GM23248 (cell line): ENCODE measurements around the gene KCNS1. TPM values are rescaled to one million over a fixed set of nuclear protein-coding genes. Genes with fewer than 3 reads are reported as not detected.

Experiments used
- DNase-seq: peaks from one replicate; pipeline ENCODE4 v3.0.0-alpha.2; 2015
- H2AFZ ChIP-seq: fragments of 200-600 bp; sonication (generic); 2 replicates; pipeline ENCODE4 v1.6.1; 2016; ENCODE audit warnings: antibody characterized with exemption
- H3F3A ChIP-seq: fragments of 200-600 bp; sonication (generic); 2 replicates; pipeline ENCODE4 v1.6.1; 2016; ENCODE audit warnings: mild to moderate bottlenecking, antibody characterized with exemption, mixed run types; ENCODE audit not compliant: insufficient read depth
- H3K27ac ChIP-seq: fragments of 200-600 bp; sonication (generic); 2 replicates; pipeline ENCODE4 v1.5.1; 2016; ENCODE audit warnings: mild to moderate bottlenecking
- H3K27me3 ChIP-seq: fragments of 200-600 bp; sonication (generic); replicated peaks from 2 replicates; pipeline ENCODE4 v1.6.1; 2016; ENCODE audit warnings: mild to moderate bottlenecking; ENCODE audit not compliant: insufficient read depth
- H3K36me3 ChIP-seq: fragments of 200-600 bp; sonication (generic); 2 replicates; pipeline ENCODE4 v1.6.1; 2016; ENCODE audit warnings: low read depth, mild to moderate bottlenecking
- H3K4me1 ChIP-seq: fragments of 200-600 bp; sonication (generic); 2 replicates; pipeline ENCODE4 v1.6.1; 2016; ENCODE audit warnings: mild to moderate bottlenecking; ENCODE audit not compliant: insufficient read depth
- H3K4me2 ChIP-seq: fragments of 200-600 bp; sonication (generic); one replicate; pipeline ENCODE4 v1.6.1; 2016; ENCODE audit warnings: mild to moderate bottlenecking; ENCODE audit not compliant: unreplicated experiment
- H3K4me3 ChIP-seq: fragments of 200-600 bp; sonication (generic); 2 replicates; pipeline ENCODE4 v1.5.1; 2016; ENCODE audit warnings: mild to moderate bottlenecking
- H3K79me2 ChIP-seq: fragments of 200-600 bp; sonication (generic); 2 replicates; pipeline ENCODE4 v1.6.1; 2016; ENCODE audit warnings: mild to moderate bottlenecking; ENCODE audit not compliant: insufficient read depth
- H3K9ac ChIP-seq: fragments of 200-600 bp; sonication (generic); 2 replicates; pipeline ENCODE4 v1.6.1; 2016; ENCODE audit warnings: mild to moderate bottlenecking
- H3K9me2 ChIP-seq: fragments of 200-600 bp; sonication (generic); 2 replicates; pipeline ENCODE4 v1.6.1; 2016; ENCODE audit warnings: mixed run types, mild to moderate bottlenecking, moderate library complexity; ENCODE audit not compliant: insufficient read depth
- H3K9me3 ChIP-seq: fragments of 200-600 bp; sonication (generic); one replicate; pipeline ENCODE4 v1.6.1; 2017; ENCODE audit warnings: low read depth
- H4K20me1 ChIP-seq: fragments of 200-600 bp; sonication (generic); 2 replicates; pipeline ENCODE4 v1.6.0; 2016; ENCODE audit not compliant: insufficient read depth
- EZH2 ChIP-seq: fragments of 200-600 bp; sonication (generic); IDR thresholded peaks from 2 replicates; pipeline ENCODE4 v1.6.1; 2018; ENCODE audit warnings: antibody characterized with exemption, mild to moderate bottlenecking; ENCODE audit not compliant: insufficient read depth, poor library complexity, severe bottlenecking
- EZH2phosphoT487 ChIP-seq: fragments of 200-600 bp; sonication (generic); IDR thresholded peaks from 2 replicates; pipeline ENCODE4 v1.6.1; 2018; ENCODE audit warnings: antibody characterized with exemption, moderate library complexity, mild to moderate bottlenecking, low read depth; ENCODE audit not compliant: insufficient read depth
- WGBS, 2 experiments: methylation state at CpG; one replicate each; pipeline ENCODE4 v1.1.6; 2015 to 2017; ENCODE audit warnings: low lambda C conversion rate in 2 of 2, low coverage in 1 of 2; ENCODE audit errors: missing lambda C conversion rate in 2 of 2; 5-methylcytosine and 5-hydroxymethylcytosine counted together
- in situ Hi-C: fragments of 300-500 bp; cut with MboI; formaldehyde crosslinking; loops from 2 replicates; pipeline ENCODE4 v1.15.0; 2020
- polyA plus RNA-seq: library from polyadenylated mRNA; unstranded; fragments of >200 nt; fragmentation: Nextera tagmentation; extraction: Ambion mirVana; gene quantifications from 2 replicates; pipeline ENCODE4 v1.2.1, GENCODE V29; 2016
- total RNA-seq: library from RNA; depleted of rRNA; stranded (reverse); fragments of >200 nt; shearing (Covaris generic); gene quantifications from 2 replicates; pipeline ENCODE4 v1.2.3, GENCODE V29; 2014

KCNS1 gene
- total and polyA plus RNA-seq, 2 experiments from 2014 or later: 0.11 to 0.55 TPM

GRCh38 chr20:45070932-45071632 lies 29.8 kb downstream of the KCNS1 start:
- H3F3A ChIP-seq: peaks cover 20% of the 10 kb centered on the region
- H3K4me2 ChIP-seq: no peak overlapping the region
- H3K9me2 ChIP-seq: no peaks in the 10 kb centered on the region
- H3K4me3 ChIP-seq: no peak overlapping the region
- no peak overlapping the region for H3K9ac ChIP-seq
- 88% methylated on average over 6 of the region's 6 CpGs for WGBS, 2 experiments
- TF ChIP-seq EZH2phosphoT487 (no peak), EZH2 (no peak)
- H3K4me1 ChIP-seq: peaks cover 24% of the 10 kb centered on the region
- H4K20me1 ChIP-seq: no peaks in the 10 kb centered on the region
- no peak overlapping the region for H2AFZ ChIP-seq
- DNase-seq: peak; percentile 28
- peaks cover 48% of the 10 kb centered on the region for H3K79me2 ChIP-seq
- in situ Hi-C loops: no loop called here
- no peaks in the 10 kb centered on the region for H3K9me3 ChIP-seq
- no peak overlapping the region for H3K27ac ChIP-seq
- H3K36me3 ChIP-seq: no peaks in the 10 kb centered on the region; the same call in 1 of the 2 replicates
- H3K27me3 ChIP-seq: no peaks in the 10 kb centered on the region

- Histone ChIP-seq H3K79me2 (peaks cover 66% of the 10 kb centered on the region), H3F3A (peaks cover 20% of the 10 kb centered on the region), H3K27ac (no peak overlapping the region), H3K4me1 (peaks cover 40% of the 10 kb centered on the region), H3K9me3 (no peaks in the 10 kb centered on the region), H4K20me1 (no peaks in the 10 kb centered on the region), H3K27me3 (no peaks in the 10 kb centered on the region), H3K9me2 (no peaks in the 10 kb centered on the region), H2AFZ (no peak overlapping the region), H3K36me3 (no peaks in the 10 kb centered on the region; the same call in 1 of the 2 replicates), H3K4me3 (no peak overlapping the region), H3K4me2 (no peak overlapping the region), H3K9ac (no peak overlapping the region)
- in situ Hi-C loops: no loop called here
- TF ChIP-seq EZH2 (no peak), EZH2phosphoT487 (no peak)
- 98 to 100% methylated on average over 1 of the region's 1 CpG for WGBS, 2 experiments
- no peak for DNase-seq
These were observed 31.7 kb downstream of the KCNS1 start for GRCh38 chr20:45069261-45069660.

GRCh38 chr20:45067558-45067957 lies 33.4 kb downstream of the KCNS1 start:
- Histone ChIP-seq H3K27ac (peak overlapping the region; percentile 36), H2AFZ (no peak overlapping the region)
- DNase-seq: peak; percentile 49

GRCh38 chr20:45067087-45067486 lies 33.8 kb downstream of the KCNS1 start:
- in situ Hi-C loops: no loop called here
- H4K20me1 ChIP-seq: no peaks in the 10 kb centered on the region
- TF ChIP-seq EZH2phosphoT487: no peak
- no peaks in the 10 kb centered on the region for H3K36me3 ChIP-seq
- H3K27me3 ChIP-seq: no peaks in the 10 kb centered on the region
- peak overlapping the region; percentile 19 for H3K4me2 ChIP-seq
- peak overlapping the region; percentile 36 for H3K27ac ChIP-seq
- H3F3A ChIP-seq: peaks cover 20% of the 10 kb centered on the region
- DNase-seq: no peak
- no peak overlapping the region for H3K4me3 ChIP-seq
- H3K79me2 ChIP-seq: peaks cover 66% of the 10 kb centered on the region
- no peak overlapping the region for H3K9ac ChIP-seq
- no peak overlapping the region for H2AFZ ChIP-seq
- no peaks in the 10 kb centered on the region for H3K9me2 ChIP-seq
- 81% methylated on average over 4 of the region's 4 CpGs for WGBS, 2 experiments
- H3K9me3 ChIP-seq: no peaks in the 10 kb centered on the region
- H3K4me1 ChIP-seq: peaks cover 46% of the 10 kb centered on the region

More at GRCh38 chr20:45067558-45067957, 33.4 kb downstream of the KCNS1 start:
- Histone ChIP-seq H3K9me3 (no peaks in the 10 kb centered on the region), H4K20me1 (no peaks in the 10 kb centered on the region), H3F3A (peaks cover 20% of the 10 kb centered on the region), H3K27me3 (no peaks in the 10 kb centered on the region), H3K9ac (no peak overlapping the region), H3K9me2 (no peaks in the 10 kb centered on the region), H3K4me1 (peaks cover 42% of the 10 kb centered on the region), H3K4me3 (no peak overlapping the region), H3K79me2 (peaks cover 71% of the 10 kb centered on the region), H3K36me3 (no peaks in the 10 kb centered on the region; the same call in 1 of the 2 replicates), H3K4me2 (peak overlapping the region; percentile 19)
- in situ Hi-C loops: no loop called here
- TF ChIP-seq EZH2phosphoT487: no peak
- no peak for TF ChIP-seq EZH2
- 19 to 25% methylated on average over 2 of the region's 2 CpGs for WGBS, 2 experiments
